HG02938 (cell line): ENCODE results near the gene ANO6.
A peak's percentile ranks its signal among the peaks of the same experiment; 100 is the strongest.
"Not testable (repeated sequence)": the region's sequence is repeated elsewhere in the genome, so short reads cannot be mapped to it uniquely, and the experiment has no call there.

Source experiments
- ATAC-seq: cut with Tn5 transposase; IDR thresholded peaks from one replicate; pipeline ENCODE4 v1.9.1; 2021; ENCODE audit warnings: mild to moderate bottlenecking, moderate library complexity; ENCODE audit not compliant: unreplicated experiment

ANO6 gene

GRCh38 chr12:45215419-45216229 is at the start of gene ANO6:
ANO6 (plus strand) TSS chr12:45216095; CDS start chr12:45216322, 227 bp downstream.
- peak; percentile 59 for ATAC-seq

- no peak for ATAC-seq
Observed at GRCh38 chr12:45168976-45169375, 46.9 kb upstream of the ANO6 start.

- no peak for ATAC-seq
Observed at GRCh38 chr12:45170456-45171042, 45.3 kb upstream of the ANO6 start.

DNA sequence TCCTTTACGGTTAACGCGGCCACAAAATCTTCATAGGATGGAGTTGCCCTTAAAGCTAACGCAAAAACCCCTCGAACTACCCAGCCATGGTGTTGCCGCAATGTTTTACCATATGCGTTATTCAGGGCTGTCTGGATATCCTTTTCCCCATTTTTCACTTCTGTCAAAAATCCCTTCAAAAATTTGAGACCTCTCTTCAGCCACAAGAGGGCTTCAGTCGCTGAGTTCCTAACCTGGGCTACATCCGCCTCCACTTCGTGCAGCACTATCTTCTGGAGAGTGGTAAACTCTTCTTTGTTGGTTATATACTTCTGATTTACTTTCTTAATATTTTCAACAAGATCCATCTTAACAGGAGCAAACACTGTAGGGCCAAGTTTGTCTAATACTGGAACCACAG is 42.6 kb upstream of the ANO6 start:
- not testable (repeated sequence) for ATAC-seq

DNA sequence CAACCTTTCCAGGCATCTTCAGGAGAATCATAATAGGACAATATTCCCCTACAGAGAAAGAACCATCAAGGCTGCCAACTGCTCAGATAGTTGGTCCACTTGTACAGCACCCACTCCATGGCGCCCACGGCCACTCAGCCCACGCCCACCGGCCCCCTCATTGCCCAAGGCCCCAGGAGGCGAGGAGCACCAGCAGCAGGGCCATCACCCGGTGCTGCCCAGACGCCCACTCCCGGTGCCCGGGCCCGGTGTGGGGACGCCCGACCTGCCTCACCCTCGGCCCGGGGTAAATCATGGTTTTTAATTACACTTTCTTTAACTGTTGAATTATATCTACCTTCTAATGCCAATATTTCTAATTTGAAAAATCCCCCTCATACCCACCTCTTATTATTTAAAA is 41.3 kb upstream of the ANO6 start:
- ATAC-seq: no peak

DNA sequence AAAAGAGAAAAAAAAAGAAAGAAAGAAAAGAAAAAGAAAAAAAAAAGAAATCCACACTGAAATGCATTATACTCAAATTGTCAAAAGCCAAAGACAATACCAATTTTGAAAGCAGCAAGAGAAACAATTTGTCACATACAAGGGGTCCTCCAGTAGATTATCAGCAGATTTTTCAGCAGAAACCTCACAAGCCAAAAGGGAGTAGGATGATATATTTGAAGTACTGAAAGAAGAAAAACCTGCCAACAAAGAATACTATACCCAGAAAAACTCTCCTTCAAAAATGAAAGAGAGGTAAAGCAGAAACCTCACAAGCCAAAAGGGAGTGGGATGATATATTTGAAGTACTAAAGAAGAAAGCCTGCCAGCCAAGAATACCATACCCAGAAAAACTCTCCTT is 37.1 kb upstream of the ANO6 start:
- ATAC-seq: no peak

DNA sequence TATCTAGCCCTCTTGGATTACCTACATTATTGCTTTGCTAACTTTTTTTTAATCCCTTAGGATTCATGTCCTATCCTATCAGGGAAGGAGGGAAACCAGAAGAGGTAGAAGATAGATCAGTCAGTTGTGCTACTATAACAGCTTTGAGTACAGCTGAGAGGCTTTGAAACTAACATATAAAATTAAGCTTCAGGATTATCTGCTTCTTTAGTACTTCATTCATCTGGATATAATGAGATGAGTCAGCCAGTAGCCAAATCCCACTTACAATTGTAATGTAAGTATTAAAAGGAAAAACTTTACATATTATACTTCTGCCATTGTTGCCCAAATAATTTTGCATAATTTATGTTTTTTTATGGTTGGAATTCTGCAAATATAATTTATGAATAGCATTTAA is 33.4 kb upstream of the ANO6 start:
- no peak for ATAC-seq

DNA sequence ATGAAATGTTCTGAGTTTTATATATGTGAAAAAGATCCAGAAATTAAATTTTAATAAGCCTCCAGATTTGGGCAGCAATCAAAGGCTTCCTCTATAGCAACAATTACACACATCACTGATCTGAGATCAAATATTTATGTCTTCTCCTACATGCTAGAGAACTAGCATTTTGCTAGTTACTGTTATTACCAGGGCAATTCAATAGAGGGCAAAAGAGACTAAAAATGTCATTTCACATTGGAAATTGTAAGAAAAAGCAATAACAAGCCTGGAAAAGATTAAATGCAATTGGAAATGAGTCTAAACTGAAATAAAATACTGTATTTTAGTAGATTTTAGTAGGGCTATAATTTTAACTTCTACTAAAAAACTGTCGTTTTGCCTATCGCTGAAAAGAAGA is 32.6 kb upstream of the ANO6 start:
- ATAC-seq: no peak

GRCh38 chr12:45184147-45184963 is 31.5 kb upstream of the ANO6 start:
- no peak for ATAC-seq

- no peak for ATAC-seq
Observed at GRCh38 chr12:45186762-45187161, 29.1 kb upstream of the ANO6 start.

- no peak for ATAC-seq
Observed at GRCh38 chr12:45189766-45190403, 26.0 kb upstream of the ANO6 start.

DNA sequence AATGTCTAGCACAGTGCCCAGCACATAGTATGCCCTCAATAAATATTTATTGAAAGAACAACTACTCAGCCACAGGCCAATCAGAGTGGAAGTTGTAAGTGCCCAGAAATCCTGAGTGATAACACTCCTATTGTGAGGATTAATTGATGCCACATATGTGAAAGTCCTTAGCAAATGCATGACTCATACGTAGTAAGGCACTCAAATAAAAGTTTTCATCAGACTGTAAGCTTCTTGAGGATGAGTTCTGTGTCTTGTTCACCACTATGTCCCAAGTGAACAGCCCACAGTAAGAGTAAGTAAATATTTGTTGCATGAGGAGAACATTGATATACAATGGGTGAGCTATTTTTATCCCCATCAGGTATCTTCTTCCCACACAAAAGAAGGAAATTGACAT is 24.7 kb upstream of the ANO6 start:
- no peak for ATAC-seq

DNA sequence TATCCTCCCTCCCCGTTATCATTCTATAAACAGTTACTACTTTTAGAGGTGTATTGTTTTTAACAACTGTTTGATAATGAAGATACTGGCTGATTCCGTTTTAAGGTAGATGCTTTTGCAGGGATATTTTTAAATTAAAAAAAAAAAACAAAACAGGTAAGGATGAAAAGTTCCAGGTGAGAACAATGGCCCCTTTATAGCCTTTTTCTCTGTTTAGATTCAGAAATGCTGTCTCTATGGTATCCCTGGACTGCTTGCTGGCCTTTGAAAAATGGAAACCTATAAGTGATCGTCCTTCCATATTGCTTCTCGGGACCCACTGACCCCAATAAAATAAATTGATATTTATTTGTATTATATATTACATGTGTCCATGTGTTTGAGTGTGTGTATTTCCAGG is 23.2 kb upstream of the ANO6 start:
- ATAC-seq: no peak

GRCh38 chr12:45200491-45201043 is 15.3 kb upstream of the ANO6 start:
- ATAC-seq: no peak

DNA sequence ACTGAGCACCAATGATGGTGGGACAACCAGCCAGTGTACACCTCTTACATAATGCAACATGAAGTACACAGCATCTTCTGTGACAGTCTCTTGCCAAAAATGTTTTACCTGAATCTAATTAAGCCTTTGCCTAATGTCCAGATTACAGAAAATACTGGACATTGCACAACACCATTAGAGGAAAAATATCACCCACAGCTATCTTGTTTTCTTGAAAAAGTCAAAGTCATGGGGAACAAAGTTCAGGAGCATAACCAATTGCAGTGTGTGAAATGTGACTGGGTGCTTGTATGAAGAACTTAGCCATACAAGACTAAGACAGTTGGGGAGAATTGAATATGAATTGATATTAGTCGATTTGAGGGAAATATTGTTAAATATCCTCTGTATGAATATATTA is 12.1 kb upstream of the ANO6 start:
- no peak for ATAC-seq

DNA sequence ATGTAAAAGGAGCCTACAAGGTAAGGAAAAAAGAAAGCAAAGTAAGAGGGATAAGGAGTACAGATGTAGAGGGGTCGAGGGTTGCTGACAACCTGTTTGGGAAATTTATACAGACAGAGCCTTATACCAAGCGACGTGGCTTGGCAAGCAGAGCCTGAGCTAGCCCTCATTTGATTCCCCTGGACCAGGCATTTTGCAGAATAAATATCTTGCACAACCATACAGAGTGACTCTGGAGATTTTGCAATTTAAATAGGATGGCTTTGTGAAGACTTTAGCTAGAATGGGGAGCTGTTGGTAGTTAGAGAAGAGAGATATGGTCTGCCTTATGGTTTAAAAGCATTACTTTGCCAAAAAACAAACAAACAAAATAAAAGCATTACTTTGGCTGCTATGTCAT is 11.1 kb upstream of the ANO6 start:
- no peak for ATAC-seq

DNA sequence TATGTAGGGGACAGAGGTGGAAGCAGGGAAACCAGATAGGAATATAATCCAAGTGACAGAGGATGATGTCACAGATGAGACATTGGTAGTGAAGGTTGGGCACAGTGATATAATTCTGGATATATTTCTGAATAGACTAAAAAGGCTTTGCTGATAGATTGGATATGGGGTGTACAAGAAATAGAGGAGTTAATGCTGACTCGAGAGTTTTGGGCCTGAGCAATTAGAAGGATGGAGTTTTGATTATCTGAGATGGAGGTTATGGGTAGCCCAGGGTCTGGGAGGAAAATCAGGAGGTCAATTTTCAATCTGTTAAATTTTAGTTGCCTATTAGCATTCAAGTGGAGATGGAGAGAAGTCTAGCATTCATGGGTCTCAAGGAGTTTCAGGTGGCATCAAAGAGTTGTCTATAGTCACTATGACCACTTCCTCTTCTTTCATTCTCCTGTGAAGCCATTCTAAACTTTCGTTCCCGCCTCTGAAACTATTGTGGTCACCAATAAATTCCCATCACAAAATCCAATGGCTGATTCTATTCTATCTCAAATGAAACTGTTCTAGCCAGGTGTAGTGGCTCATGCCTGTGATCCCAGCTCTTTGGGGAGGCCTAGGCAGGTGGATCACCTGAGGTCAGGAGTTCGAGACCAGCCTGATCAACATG is 10.6 kb upstream of the ANO6 start:
- no peak for ATAC-seq

GRCh38 chr12:45208604-45209487 is 7.0 kb upstream of the ANO6 start:
- ATAC-seq: no peak

DNA sequence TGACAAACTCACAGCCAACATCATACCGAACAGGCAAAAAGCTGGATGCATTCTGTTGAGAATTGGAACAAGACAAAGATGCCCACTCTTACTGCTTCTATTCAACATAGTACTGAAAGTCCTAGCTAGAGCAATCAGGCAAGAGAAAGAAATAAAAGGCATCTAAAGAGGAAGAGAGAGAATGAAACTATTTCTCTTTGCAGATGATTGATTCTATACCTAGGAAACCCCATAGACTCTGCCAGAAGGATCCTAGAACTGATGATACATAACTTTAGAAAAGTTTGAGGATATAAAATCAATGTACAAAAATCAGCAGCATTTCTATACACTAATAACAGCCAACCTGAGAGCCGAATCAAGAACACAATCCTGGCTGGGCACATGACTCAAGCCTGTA is 6.1 kb upstream of the ANO6 start:
- ATAC-seq: no peak

- no peak for ATAC-seq
Observed at GRCh38 chr12:45212064-45212463, 3.8 kb upstream of the ANO6 start.
